PC-9 (cell line): ENCODE results near the gene ELFN1. TPM values are rescaled to one million over a fixed set of nuclear protein-coding genes. Genes with fewer than 3 reads are reported as not detected.

Experiments used
- BruUV-seq: library from RNA; stranded (reverse); fragments of 400-500 nt; replicated peaks from 2 replicates; lab custom pipeline; 2021; lab: Mats Ljungman, UMichigan
- CTCF ChIA-PET: fragments of 300-600 bp; sonication (Branson Sonifier 250); formaldehyde crosslinking; loops from one replicate; lab custom pipeline; 2022; ENCODE audit warnings: antibody characterized with exemption; lab: Charles Lee
- POLR2A ChIA-PET: fragments of 300-600 bp; sonication (Branson Sonifier 250); formaldehyde crosslinking; loops from one replicate; lab custom pipeline; 2022; ENCODE audit warnings: antibody characterized with exemption; ENCODE audit not compliant: unreplicated experiment; lab: Charles Lee
- DNase-seq, 2 experiments: peaks; one replicate each; pipeline versions ENCODE4 v3.0.0 to v3.0.0-alpha.2; 2015 to 2022; ENCODE audit warnings: mixed read lengths in 1 of 2
- H2AFZ ChIP-seq: fragments of 200-600 bp; sonication (generic); 2 replicates; pipeline ENCODE4 v1.8.1; 2017; ENCODE audit warnings: antibody characterized with exemption
- H3F3A ChIP-seq: fragments of 200-600 bp; sonication (generic); 2 replicates; pipeline ENCODE4 v1.8.1; 2017; ENCODE audit warnings: antibody characterized with exemption, mild to moderate bottlenecking, low read depth; ENCODE audit not compliant: insufficient read depth
- H3K27ac ChIP-seq: fragments of 200-600 bp; sonication (generic); 2 replicates; pipeline ENCODE4 v1.6.1; 2016; ENCODE audit warnings: mixed run types
- H3K27me3 ChIP-seq: fragments of 200-600 bp; sonication (generic); 2 replicates; pipeline ENCODE4 v1.6.1; 2016; ENCODE audit warnings: low read depth, mixed run types; ENCODE audit not compliant: insufficient read depth
- H3K36me3 ChIP-seq: fragments of 200-600 bp; sonication (generic); 2 replicates; pipeline ENCODE4 v1.6.1; 2016; ENCODE audit warnings: low read depth, mixed run types
- H3K4me1 ChIP-seq: fragments of 200-600 bp; sonication (generic); replicated peaks from 2 replicates; pipeline ENCODE4 v1.6.1; 2016; ENCODE audit warnings: mixed run types; ENCODE audit not compliant: insufficient read depth
- H3K4me2 ChIP-seq: fragments of 200-600 bp; sonication (generic); 2 replicates; pipeline ENCODE4 v1.6.1; 2017; ENCODE audit warnings: mixed run types
- H3K4me3 ChIP-seq: fragments of 200-600 bp; sonication (generic); 2 replicates; pipeline ENCODE4 v1.6.1; 2016; ENCODE audit warnings: mixed run types
- H3K79me2 ChIP-seq: fragments of 200-600 bp; sonication (generic); 2 replicates; pipeline ENCODE4 v1.6.1; 2017; ENCODE audit warnings: low read depth, mixed run types
- H3K9me2 ChIP-seq: fragments of 200-600 bp; sonication (generic); 2 replicates; pipeline ENCODE4 v1.8.1; 2017; ENCODE audit warnings: mild to moderate bottlenecking; ENCODE audit not compliant: insufficient read depth
- H3K9me3 ChIP-seq: fragments of 200-600 bp; sonication (generic); 2 replicates; pipeline ENCODE4 v1.8.1; 2016; ENCODE audit warnings: low read depth; ENCODE audit not compliant: insufficient read depth
- H4K20me1 ChIP-seq: fragments of 200-600 bp; sonication (generic); 2 replicates; pipeline ENCODE4 v1.8.1; 2017; ENCODE audit not compliant: insufficient read depth
- CTCF ChIP-seq: fragments of 200-600 bp; sonication (generic); conservative IDR thresholded peaks from 2 replicates; pipeline ENCODE4 v1.6.1; 2017; ENCODE audit warnings: mixed run types, antibody characterized with exemption, mild to moderate bottlenecking, moderate library complexity
- EZH2 ChIP-seq: fragments of 200-600 bp; sonication (generic); IDR thresholded peaks from 2 replicates; pipeline ENCODE4 v1.8.0; 2017; ENCODE audit warnings: antibody characterized with exemption, low read depth
- intact Hi-C: fragments of 100-400 bp; cut with micrococcal nuclease; formaldehyde crosslinking; loops from one replicate; pipeline ENCODE4 v1.10.0; 2022; ENCODE audit not compliant: unreplicated experiment
- total RNA-seq: library from RNA; stranded (reverse); gene quantifications from 2 replicates; pipeline ENCODE4 v1.2.3, GENCODE V29; 2021

Gene ELFN1
- total RNA-seq, 1 experiment from 2014 or later = 0.09 TPM

DNA sequence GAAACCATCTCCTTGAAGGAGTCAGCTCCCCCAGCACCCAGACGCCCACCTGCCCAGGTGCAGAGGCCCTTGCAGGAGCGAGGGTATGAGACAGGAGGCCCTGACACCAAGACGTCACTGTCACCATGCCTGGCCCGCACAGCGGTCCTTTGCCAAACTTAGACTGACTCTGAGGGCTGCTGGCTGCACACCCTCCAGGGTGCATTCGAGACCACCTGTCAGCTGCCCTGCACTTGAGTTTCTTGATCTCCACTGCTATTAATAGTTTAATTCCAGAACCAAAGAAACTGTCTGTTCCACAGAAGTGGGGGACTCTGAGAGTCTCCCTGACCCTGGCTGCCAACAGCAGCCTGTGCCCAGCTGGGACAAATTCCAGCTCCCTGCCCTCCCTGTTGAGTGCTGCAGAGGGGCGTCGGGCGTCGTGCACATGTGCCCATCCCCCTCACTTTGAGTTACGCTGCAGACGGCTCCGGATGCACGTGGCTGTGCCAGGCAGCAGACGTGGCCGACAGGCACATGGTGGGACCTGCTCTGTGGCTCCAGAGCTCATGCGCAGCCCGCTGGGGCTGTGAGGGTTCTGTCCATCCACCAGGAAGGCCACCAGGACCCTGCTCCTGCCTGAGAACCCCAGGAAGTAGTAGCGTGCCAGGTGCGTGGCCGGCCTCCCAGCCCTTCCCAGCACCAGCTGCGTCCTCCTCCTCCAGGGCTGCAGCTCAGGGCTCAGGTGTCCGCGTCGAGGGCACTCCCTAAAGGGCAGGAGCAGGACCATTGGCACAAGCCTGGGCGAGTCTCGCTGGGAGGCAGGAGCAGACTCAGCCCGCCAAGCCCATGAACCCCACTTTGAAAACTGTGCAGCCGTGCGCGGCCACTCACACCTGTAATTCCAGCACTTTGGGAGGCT is 24.8 kb downstream of the ELFN1 start:
- TF ChIP-seq EZH2 (no peak), CTCF (no peak)
- Histone ChIP-seq H4K20me1 (0 out of 2 replicates have a peak, but pooled peaks cover 11% of the 10 kb centered on the region), H3K4me1 (no peaks in the 10 kb centered on the region), H3K27me3 (peaks cover 98% of the 10 kb centered on the region), H3K9me2 (no peaks in the 10 kb centered on the region), H3K36me3 (no peaks in the 10 kb centered on the region), H3K9me3 (no peaks in the 10 kb centered on the region), H3K27ac (no peak overlapping the region), H3K79me2 (no peaks in the 10 kb centered on the region), H3K4me2 (no peak overlapping the region), H3F3A (no peaks in the 10 kb centered on the region), H3K4me3 (no peak overlapping the region), H2AFZ (no peak overlapping the region)
- no TSS peak for BruUV-seq
- no peak for DNase-seq
- ChIA-PET POLR2A (no interaction called here), CTCF (no interaction called here)
- intact Hi-C loops = no loop called here

GRCh38 chr7:1695800-1696454 is 25.9 kb downstream of the ELFN1 start:
- intact Hi-C loops = no loop called here
- no peak for DNase-seq
- no peak overlapping the region for H3K27ac ChIP-seq
- no peak overlapping the region for H3K4me3 ChIP-seq
- peaks cover 100% of the 10 kb centered on the region for H3K27me3 ChIP-seq
- H3K4me2 ChIP-seq = no peak overlapping the region
- no peaks in the 10 kb centered on the region for H3K4me1 ChIP-seq
- ChIA-PET CTCF (no interaction called here), POLR2A (no interaction called here)
- no TSS peak for BruUV-seq
- H3K9me2 ChIP-seq = no peaks in the 10 kb centered on the region
- H3F3A ChIP-seq = no peaks in the 10 kb centered on the region
- H2AFZ ChIP-seq = no peak overlapping the region
- H3K9me3 ChIP-seq = no peaks in the 10 kb centered on the region
- no peaks in the 10 kb centered on the region for H3K79me2 ChIP-seq
- TF ChIP-seq CTCF (no peak), EZH2 (no peak)
- 0 out of 2 replicates have a peak, but pooled peaks cover 11% of the 10 kb centered on the region for H4K20me1 ChIP-seq
- no peaks in the 10 kb centered on the region for H3K36me3 ChIP-seq

DNA sequence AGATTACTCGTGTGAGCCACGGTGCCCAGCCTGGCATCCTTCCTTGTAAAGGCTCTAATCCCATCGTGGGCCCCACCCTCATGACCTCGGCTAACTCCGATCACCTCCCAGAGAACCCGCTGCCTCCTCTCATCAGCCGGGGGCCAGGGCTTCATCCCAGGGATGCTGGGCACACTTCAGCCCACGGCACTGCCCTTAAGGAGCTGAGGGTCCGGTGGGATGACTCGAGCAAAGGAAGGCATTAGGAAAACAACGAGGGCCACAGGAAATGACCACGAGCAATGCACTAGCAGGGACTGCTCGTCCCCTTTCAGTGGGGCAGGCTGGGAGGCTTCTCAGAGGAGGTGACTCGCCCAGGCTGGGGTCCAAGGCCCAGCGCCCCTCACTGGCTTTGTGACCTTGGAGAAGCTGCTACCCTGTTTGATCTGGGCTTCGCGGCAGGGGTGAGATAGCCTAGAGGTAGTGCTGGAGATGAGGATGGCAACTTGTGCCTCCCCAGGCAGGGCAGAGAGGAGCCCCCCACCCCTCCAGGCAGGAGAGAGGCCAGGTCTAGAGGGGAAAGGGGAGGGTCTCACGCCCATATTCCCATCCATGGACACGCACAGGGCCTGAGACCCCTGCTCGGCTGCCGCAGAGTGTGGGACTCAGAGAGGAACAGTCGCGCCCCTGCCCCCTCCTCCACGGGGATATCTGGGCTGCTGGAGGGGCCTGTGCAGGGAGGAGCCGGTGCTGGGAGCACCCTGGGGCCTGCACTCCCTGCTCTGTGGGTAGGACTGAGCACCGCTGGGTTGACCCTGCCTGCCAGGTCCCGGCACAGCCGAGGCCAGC is 26.8 kb downstream of the ELFN1 start:
- H3K4me2 ChIP-seq = no peak overlapping the region
- H3F3A ChIP-seq = no peaks in the 10 kb centered on the region
- intact Hi-C loops = no loop called here
- peaks cover 98% of the 10 kb centered on the region for H3K27me3 ChIP-seq
- H2AFZ ChIP-seq = no peak overlapping the region
- no peak overlapping the region for H3K27ac ChIP-seq
- BruUV-seq = no TSS peak
- no peak for DNase-seq
- H3K79me2 ChIP-seq = no peaks in the 10 kb centered on the region
- no peaks in the 10 kb centered on the region for H3K9me3 ChIP-seq
- POLR2A ChIA-PET = no interaction called here
- H3K36me3 ChIP-seq = no peaks in the 10 kb centered on the region
- CTCF ChIA-PET = no interaction called here
- TF ChIP-seq CTCF (no peak), EZH2 (no peak)
- 0 out of 2 replicates have a peak, but pooled peaks cover 6% of the 10 kb centered on the region for H4K20me1 ChIP-seq
- H3K9me2 ChIP-seq = no peaks in the 10 kb centered on the region
- H3K4me3 ChIP-seq = no peak overlapping the region
- H3K4me1 ChIP-seq = no peaks in the 10 kb centered on the region
